ENCODE measurements around the gene ITPR2.

The ITPR2 gene

GRCh38 chr12:26374934-26375680 is 457.9 kb downstream of the ITPR2 start:
- no peak for DNase-seq

GRCh38 chr12:26373606-26374495 is 459.1 kb downstream of the ITPR2 start:
- no peak for DNase-seq

GRCh38 chr12:26372866-26373265 is 460.1 kb downstream of the ITPR2 start:
- DNase-seq = no peak

- DNase-seq = no peak
Measured at GRCh38 chr12:26370098-26370497, 462.9 kb downstream of the ITPR2 start.

GRCh38 chr12:26369588-26369987 is 463.4 kb downstream of the ITPR2 start:
- no peak for DNase-seq

- no peak for DNase-seq
Measured at GRCh38 chr12:26367991-26368730, 464.8 kb downstream of the ITPR2 start.

- no peak for DNase-seq
Measured at GRCh38 chr12:26361964-26362363, 471.0 kb downstream of the ITPR2 start.

GRCh38 chr12:26360062-26360461 is 472.9 kb downstream of the ITPR2 start:
- no peak for DNase-seq

- no peak for DNase-seq
Measured at GRCh38 chr12:26359576-26359975, 473.4 kb downstream of the ITPR2 start.

- DNase-seq = no peak
Measured at GRCh38 chr12:26358651-26359050, 474.3 kb downstream of the ITPR2 start.

- no peak for DNase-seq
Measured at GRCh38 chr12:26347300-26347699, 485.7 kb downstream of the ITPR2 start.

- no peak for DNase-seq
Measured at GRCh38 chr12:26346736-26347135, 486.3 kb downstream of the ITPR2 start.

GRCh38 chr12:26345471-26346003 is 487.5 kb downstream of the ITPR2 start:
- DNase-seq = no peak

GRCh38 chr12:26341491-26341890 is 491.5 kb downstream of the ITPR2 start:
- DNase-seq = no peak

- no peak for DNase-seq
Measured at GRCh38 chr12:26340649-26341048, 492.3 kb downstream of the ITPR2 start.

GRCh38 chr12:26339976-26340375 is 493.0 kb downstream of the ITPR2 start:
- DNase-seq = no peak

GRCh38 chr12:26338586-26339572 is 494.1 kb downstream of the ITPR2 start:
- no peak for DNase-seq

GRCh38 chr12:26335651-26336050 is 497.3 kb downstream of the ITPR2 start:
- DNase-seq = no peak

- no peak for DNase-seq
Measured at GRCh38 chr12:26334621-26335124, 498.3 kb downstream of the ITPR2 start.

GRCh38 chr12:26331960-26332359 is 501.0 kb downstream of the ITPR2 start:
- DNase-seq = no peak

- DNase-seq = no peak
Measured at GRCh38 chr12:26331136-26331535, 501.9 kb downstream of the ITPR2 start.

Measured in activated naive CD4-positive, alpha-beta T cell treated with anti-CD3 and anti-CD28 coated beads, Interleukin-2, amount 50 U/mL, for 16 hours (primary cell).